ENCODE data around the gene DOCK9. TPM values are rescaled to one million over a fixed set of nuclear protein-coding genes. Genes with fewer than 3 reads are reported as not detected.

The DOCK9 gene
- total RNA-seq, 6 donors from 2014 or later = 155 to 284 (median 170) TPM

DNA sequence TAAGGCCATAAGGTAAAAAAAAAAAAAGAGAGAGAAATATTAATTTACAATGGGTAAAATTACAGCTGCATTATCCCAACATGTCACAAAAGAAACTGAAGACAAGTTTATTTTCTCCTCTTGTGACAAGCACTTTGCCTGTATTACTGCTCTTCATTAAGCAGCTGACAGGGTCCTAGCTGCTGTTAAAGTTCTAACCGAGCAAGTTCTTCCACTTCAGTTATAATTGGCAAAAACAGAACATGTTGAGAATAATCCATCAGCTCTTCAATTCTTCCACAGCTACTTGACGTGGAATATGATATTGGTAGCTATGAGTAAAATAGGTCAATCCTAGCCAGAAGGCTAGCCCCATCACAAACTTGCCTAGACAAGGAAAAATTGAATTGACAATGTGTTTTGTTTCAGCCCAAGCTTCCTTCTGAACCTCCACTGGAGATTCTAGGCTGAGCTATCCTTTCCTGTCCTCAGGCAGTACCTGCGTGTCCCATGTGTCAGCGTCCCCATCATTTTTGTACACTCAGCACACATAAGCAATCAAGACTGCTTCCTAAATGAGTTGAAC lies 32.2 kb upstream of the DOCK9 start:
- Histone ChIP-seq H3K27me3 (no peaks in the 10 kb centered on the region), H3K27ac (peak overlapping the region in 1 of 4 donors; percentile 74), H3K4me3 (no peak overlapping the region), H3K4me1 (peaks cover 34 to 39% (median 36%) of the 10 kb centered on the region in 4 donors), H3K36me3 (no peaks in the 10 kb centered on the region), H3K9me3 (no peaks in the 10 kb centered on the region)
- DNase-seq (no peak), ATAC-seq (ENCODE audit: low FRiP score in 2 of 2) (peak in 1 of 2 donors; percentile 46)
- WGBS, 2 donors = 79 to 85% methylated on average over 4 of the region's 4 CpGs
- peak in 1 of 4 donors; percentile 25 for TF ChIP-seq EP300 (IDR thresholded peaks at IDR 0.05)
- no peak for TF ChIP-seq POLR2AphosphoS5 (IDR thresholded peaks at IDR 0.05)
- no peak for TF ChIP-seq POLR2A (IDR thresholded peaks at IDR 0.05)

- H3K4me1 ChIP-seq = peaks cover 35 to 49% (median 39%) of the 10 kb centered on the region in 4 donors
- H3K27ac ChIP-seq = peak overlapping the region; percentile 22 to 74 (median 54)
- DNase-seq (peak in 1 of 2 donors; percentile 49), ATAC-seq (ENCODE audit: low FRiP score in 2 of 2) (no peak)
- no peaks in the 10 kb centered on the region for H3K27me3 ChIP-seq
- H3K9me3 ChIP-seq = no peaks in the 10 kb centered on the region
- H3K4me3 ChIP-seq = no peak overlapping the region
- TF ChIP-seq EP300 (IDR thresholded peaks at IDR 0.05) (no peak), POLR2A (IDR thresholded peaks at IDR 0.05) (no peak), POLR2AphosphoS5 (IDR thresholded peaks at IDR 0.05) (no peak)
- TF ChIP-seq, protein P1, sequence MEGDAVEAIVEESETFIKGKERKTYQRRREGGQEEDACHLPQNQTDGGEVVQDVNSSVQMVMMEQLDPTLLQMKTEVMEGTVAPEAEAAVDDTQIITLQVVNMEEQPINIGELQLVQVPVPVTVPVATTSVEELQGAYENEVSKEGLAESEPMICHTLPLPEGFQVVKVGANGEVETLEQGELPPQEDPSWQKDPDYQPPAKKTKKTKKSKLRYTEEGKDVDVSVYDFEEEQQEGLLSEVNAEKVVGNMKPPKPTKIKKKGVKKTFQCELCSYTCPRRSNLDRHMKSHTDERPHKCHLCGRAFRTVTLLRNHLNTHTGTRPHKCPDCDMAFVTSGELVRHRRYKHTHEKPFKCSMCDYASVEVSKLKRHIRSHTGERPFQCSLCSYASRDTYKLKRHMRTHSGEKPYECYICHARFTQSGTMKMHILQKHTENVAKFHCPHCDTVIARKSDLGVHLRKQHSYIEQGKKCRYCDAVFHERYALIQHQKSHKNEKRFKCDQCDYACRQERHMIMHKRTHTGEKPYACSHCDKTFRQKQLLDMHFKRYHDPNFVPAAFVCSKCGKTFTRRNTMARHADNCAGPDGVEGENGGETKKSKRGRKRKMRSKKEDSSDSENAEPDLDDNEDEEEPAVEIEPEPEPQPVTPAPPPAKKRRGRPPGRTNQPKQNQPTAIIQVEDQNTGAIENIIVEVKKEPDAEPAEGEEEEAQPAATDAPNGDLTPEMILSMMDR (IDR thresholded peaks at IDR 0.05) = no peak
- WGBS, 2 donors = 46 to 60% methylated on average over 3 of the region's 3 CpGs
- H3K36me3 ChIP-seq = no peaks in the 10 kb centered on the region
Observed at GRCh38 chr13:99008577-99008976, 30.7 kb upstream of the DOCK9 start.

DNA sequence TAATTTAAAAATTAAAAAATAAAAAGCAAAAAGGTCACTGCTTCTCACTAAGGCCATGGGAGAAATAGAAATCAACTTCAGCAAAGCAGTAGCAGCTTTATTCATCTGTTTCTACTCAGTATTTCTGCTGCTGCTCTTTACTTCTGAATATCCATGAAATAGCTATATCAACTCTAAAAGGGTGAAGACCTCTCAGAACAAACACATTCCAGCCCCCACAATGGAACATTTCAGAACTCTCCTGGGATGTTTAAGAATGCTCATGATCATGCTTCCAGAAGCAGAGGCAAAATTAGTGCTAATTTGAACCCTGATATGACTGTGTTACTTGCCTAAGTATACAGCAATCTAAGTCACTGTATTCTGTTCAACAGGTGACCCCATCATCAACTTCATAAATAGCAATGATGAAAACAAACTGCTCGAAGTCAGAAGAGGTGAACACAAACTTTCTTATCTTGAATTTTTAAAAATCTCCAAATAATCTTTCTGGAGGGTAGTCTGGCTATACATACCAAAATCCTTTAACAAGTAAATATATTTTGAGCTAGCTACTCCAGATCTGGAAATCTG lies 29.6 kb upstream of the DOCK9 start:
- H3K4me1 ChIP-seq = peaks cover 38 to 52% (median 47%) of the 10 kb centered on the region in 4 donors
- no peaks in the 10 kb centered on the region for H3K36me3 ChIP-seq
- DNase-seq (no peak), ATAC-seq (ENCODE audit: low FRiP score in 2 of 2) (no peak)
- H3K9me3 ChIP-seq = no peaks in the 10 kb centered on the region
- H3K27me3 ChIP-seq = no peaks in the 10 kb centered on the region
- no peak for TF ChIP-seq EP300 (IDR thresholded peaks at IDR 0.05)
- TF ChIP-seq, protein P1 (IDR thresholded peaks at IDR 0.05) = no peak
- TF ChIP-seq POLR2AphosphoS5 (IDR thresholded peaks at IDR 0.05) = no peak
- no peak for TF ChIP-seq POLR2A (IDR thresholded peaks at IDR 0.05)
- WGBS, 2 donors = 54 to 56% methylated on average over 1 of the region's 1 CpG
- no peak overlapping the region for H3K4me3 ChIP-seq
- H3K27ac ChIP-seq = peak overlapping the region in 1 of 4 donors; percentile 1

GRCh38 chr13:99005609-99006008 lies 27.7 kb upstream of the DOCK9 start:
- Histone ChIP-seq H3K9me3 (no peaks in the 10 kb centered on the region), H3K4me1 (peaks cover 35 to 57% (median 49%) of the 10 kb centered on the region in 4 donors), H3K27ac (peak overlapping the region in 2 of 4 donors; percentile 5 to 25), H3K36me3 (no peaks in the 10 kb centered on the region), H3K4me3 (no peak overlapping the region), H3K27me3 (no peaks in the 10 kb centered on the region)
- TF ChIP-seq EP300 (IDR thresholded peaks at IDR 0.05) (no peak), POLR2AphosphoS5 (IDR thresholded peaks at IDR 0.05) (no peak), POLR2A (IDR thresholded peaks at IDR 0.05) (no peak)
- TF ChIP-seq, protein P1 (IDR thresholded peaks at IDR 0.05) = no peak
- ATAC-seq (ENCODE audit: low FRiP score in 2 of 2) (no peak), DNase-seq (no peak)

- Histone ChIP-seq H3K4me3 (no peak overlapping the region), H3K27me3 (no peaks in the 10 kb centered on the region), H3K9me3 (no peaks in the 10 kb centered on the region), H3K4me1 (peaks cover 33 to 63% (median 48%) of the 10 kb centered on the region in 4 donors), H3K36me3 (no peaks in the 10 kb centered on the region), H3K27ac (peak overlapping the region in 2 of 4 donors; percentile 5 to 25)
- no peak for TF ChIP-seq EP300 (IDR thresholded peaks at IDR 0.05)
- no peak for TF ChIP-seq POLR2AphosphoS5 (IDR thresholded peaks at IDR 0.05)
- 72 to 81% methylated on average over 3 of the region's 3 CpGs for WGBS, 2 donors
- ATAC-seq (ENCODE audit: low FRiP score in 2 of 2) (no peak), DNase-seq (no peak)
Observed at GRCh38 chr13:99004978-99005377, 27.1 kb upstream of the DOCK9 start.

All from upper lobe of left lung (tissue), 6 donors.